SK-N-SH (cell line): ENCODE data around the gene COL23A1. TPM values are rescaled to one million over a fixed set of nuclear protein-coding genes. Genes with fewer than 3 reads are reported as not detected.

ENCODE experiments used
- CTCF ChIA-PET: fragments of 300-600, 350-600 bp; formaldehyde crosslinking; extraction: SDS; loops from one replicate; lab custom pipeline; 2021; lab: Yijun Ruan, JAX
- POLR2A ChIA-PET: fragments of 350-600 bp; sonication (Branson Sonifier 250); formaldehyde crosslinking; extraction: SDS; loops from one replicate; lab custom pipeline; 2020; ENCODE audit warnings: antibody characterized with exemption, inconsistent platforms; lab: Yijun Ruan, JAX
- DNase-seq: peaks from one replicate; pipeline ENCODE4 v3.0.0; 2012
- H2AFZ ChIP-seq: fragments of 200-600 bp; sonication (generic); 2 replicates; pipeline ENCODE4 v1.8.1; 2016; ENCODE audit warnings: antibody characterized with exemption, mild to moderate bottlenecking, low read depth
- H3F3A ChIP-seq: fragments of 200-600 bp; sonication (generic); replicated peaks from 2 replicates; pipeline ENCODE3; 2016; ENCODE audit warnings: antibody characterized with exemption, mild to moderate bottlenecking; ENCODE audit not compliant: insufficient read depth
- H3K27ac ChIP-seq, 2 experiments: fragments of 200-500 bp in 1 of 2; fragments of 200-600 bp in 1 of 2; sonication (Bioruptor generic) in 1 of 2; sonication (generic), shearing (Covaris generic) in 1 of 2; 2 replicates each; pipeline versions ENCODE4 v1.5.1 to v1.6.1; 2014 to 2016; ENCODE audit warnings: low read depth in 2 of 2, inconsistent platforms in 1 of 2, low read length in 1 of 2, mild to moderate bottlenecking in 1 of 2, mixed read lengths in 1 of 2
- H3K27me3 ChIP-seq: fragments of 200-600 bp; sonication (generic), shearing (Covaris generic); 2 replicates; pipeline ENCODE4 v1.6.1; 2016; ENCODE audit warnings: mixed run types; ENCODE audit not compliant: insufficient read depth
- H3K36me3 ChIP-seq, 2 experiments: fragments of 200-500 bp in 1 of 2; fragments of 200-600 bp in 1 of 2; sonication (Bioruptor generic) in 1 of 2; sonication (generic) in 1 of 2; replicated peaks in 1 of 2; 2 replicates each; pipeline versions ENCODE3 to v1.5.1; 2014 to 2016; ENCODE audit warnings: low read length in 1 of 2, mild to moderate bottlenecking in 1 of 2; ENCODE audit not compliant: insufficient read depth in 2 of 2, control insufficient read depth in 1 of 2
- H3K4me1 ChIP-seq, 2 experiments: fragments of 200-500 bp in 1 of 2; fragments of 200-600 bp in 1 of 2; sonication (Bioruptor generic) in 1 of 2; sonication (generic), shearing (Covaris generic) in 1 of 2; 2 replicates each; pipeline versions ENCODE4 v1.5.1 to v1.6.1; 2014 to 2016; ENCODE audit warnings: low read depth in 1 of 2, low read length in 1 of 2, mixed run types in 1 of 2; ENCODE audit not compliant: insufficient read depth in 2 of 2, control insufficient read depth in 1 of 2
- H3K4me2 ChIP-seq: fragments of 200-600 bp; sonication (generic), shearing (Covaris generic); 2 replicates; pipeline ENCODE4 v1.6.1; 2017; ENCODE audit warnings: mixed run types
- H3K4me3 ChIP-seq, 2 experiments: fragments of 200-500 bp in 1 of 2; fragments of 200-600 bp in 1 of 2; sonication (Bioruptor generic) in 1 of 2; sonication (generic), shearing (Covaris generic) in 1 of 2; 2 replicates each; pipeline versions ENCODE4 v1.5.1 to v1.8.1; 2014 to 2016; ENCODE audit warnings: low read depth in 2 of 2, inconsistent platforms in 1 of 2, low read length in 1 of 2, mild to moderate bottlenecking in 1 of 2, mixed read lengths in 1 of 2, moderate library complexity in 1 of 2
- H3K79me2 ChIP-seq: fragments of 200-600 bp; sonication (generic); 2 replicates; pipeline ENCODE4 v1.8.1; 2017; ENCODE audit warnings: mild to moderate bottlenecking; ENCODE audit not compliant: insufficient read depth
- H3K9ac ChIP-seq: fragments of 200-600 bp; sonication (generic); 2 replicates; pipeline ENCODE4 v1.6.1; 2017; ENCODE audit warnings: mixed run types
- H3K9me2 ChIP-seq: fragments of 200-600 bp; sonication (generic); 2 replicates; pipeline ENCODE4 v1.6.1; 2017; ENCODE audit warnings: mixed run types
- H3K9me3 ChIP-seq: fragments of 200-600 bp; sonication (generic); 2 replicates; pipeline ENCODE4 v1.6.1; 2017; ENCODE audit warnings: mixed run types, mild to moderate bottlenecking, moderate library complexity
- H4K20me1 ChIP-seq: fragments of 200-600 bp; sonication (generic); 2 replicates; pipeline ENCODE4 v1.6.1; 2017; ENCODE audit warnings: mild to moderate bottlenecking, mixed run types; ENCODE audit not compliant: insufficient read depth
- ELF1 ChIP-seq: IDR thresholded peaks from 2 replicates; pipeline ENCODE4 v1.4.0; 2012
- EP300 ChIP-seq, 2 experiments: IDR thresholded peaks; 2 replicates each; pipeline versions ENCODE4 v1.4.0 to v1.6.1; 2012; ENCODE audit warnings: borderline replicate concordance in 1 of 2, low read depth in 1 of 2, low read length in 1 of 2
- EZH2phosphoT487 ChIP-seq: fragments of 200-600 bp; sonication (generic); IDR thresholded peaks from 2 replicates; pipeline ENCODE4 v1.6.1; 2017; ENCODE audit warnings: low read depth, mixed run types, mild to moderate bottlenecking, antibody characterized with exemption, moderate library complexity, borderline replicate concordance
- FOXJ3 ChIP-seq: sonication (generic); formaldehyde crosslinking; IDR thresholded peaks from 2 replicates; pipeline ENCODE4 v1.5.1; 2020; ENCODE audit warnings: mild to moderate bottlenecking, missing genetic modification reagents
- GABPA ChIP-seq: IDR thresholded peaks from 2 replicates; pipeline ENCODE4 v1.4.0; 2012; ENCODE audit warnings: low read depth, mild to moderate bottlenecking
- JUND ChIP-seq: IDR thresholded peaks from 2 replicates; pipeline ENCODE4 v1.4.0; 2012
- MXI1 ChIP-seq: IDR thresholded peaks from 2 replicates; pipeline ENCODE4 v1.6.1; 2012; ENCODE audit warnings: mild to moderate bottlenecking, low read depth, low read length, improper control_type of control experiment
- NRF1 ChIP-seq: IDR thresholded peaks from 2 replicates; pipeline ENCODE4 v1.6.1; 2012; ENCODE audit warnings: low read depth, mild to moderate bottlenecking, low read length
- PBX3 ChIP-seq: IDR thresholded peaks from 2 replicates; pipeline ENCODE4; 2012
- RAD21 ChIP-seq: IDR thresholded peaks from 2 replicates; pipeline ENCODE4 v1.6.1; 2012; ENCODE audit warnings: mild to moderate bottlenecking, low read length
- RFX5 ChIP-seq: IDR thresholded peaks from 2 replicates; pipeline ENCODE4 v1.6.1; 2012; ENCODE audit warnings: mild to moderate bottlenecking, improper control_type of control experiment, low read length
- RXRA ChIP-seq: IDR thresholded peaks from 2 replicates; pipeline ENCODE4 v1.4.0; 2012; ENCODE audit warnings: low read depth, mild to moderate bottlenecking, borderline replicate concordance
- SIN3A ChIP-seq: IDR thresholded peaks from 2 replicates; pipeline ENCODE4 v1.6.1; 2012; ENCODE audit warnings: low read depth, mild to moderate bottlenecking, low read length, moderate library complexity, borderline replicate concordance
- SMC3 ChIP-seq: IDR thresholded peaks from 2 replicates; pipeline ENCODE4 v1.6.1; 2012; ENCODE audit warnings: low read depth, low read length, improper control_type of control experiment
- TAF1 ChIP-seq: IDR thresholded peaks from 2 replicates; pipeline ENCODE4 v1.6.1; 2012; ENCODE audit warnings: low read depth, mild to moderate bottlenecking, low read length, moderate library complexity, borderline replicate concordance
- TCF12 ChIP-seq: IDR thresholded peaks from 2 replicates; pipeline ENCODE4 v1.4.0; 2012
- TEAD4 ChIP-seq: IDR thresholded peaks from 2 replicates; pipeline ENCODE4 v1.4.0; 2012; ENCODE audit warnings: mild to moderate bottlenecking, borderline replicate concordance; ENCODE audit not compliant: insufficient read depth
- USF2 ChIP-seq: fragments of 150-350 bp; IDR thresholded peaks from 2 replicates; pipeline ENCODE4 v1.6.1; 2017; ENCODE audit warnings: antibody characterized with exemption, low read length, low read depth, borderline replicate concordance
- YY1 ChIP-seq: IDR thresholded peaks from 2 replicates; pipeline ENCODE4 v1.4.0; 2012; ENCODE audit warnings: low read depth, mild to moderate bottlenecking
- ZBTB33 ChIP-seq: IDR thresholded peaks from 2 replicates; pipeline ENCODE4 v1.4.0; 2012; ENCODE audit warnings: low read depth, borderline replicate concordance
- WGBS: methylation state at CpG from one replicate; pipeline ENCODE4 v1.1.6; 2017; ENCODE audit warnings: low lambda C conversion rate; 5-methylcytosine and 5-hydroxymethylcytosine counted together
- polyA plus RNA-seq, 3 experiments: library from polyadenylated mRNA; depleted of rRNA; stranded (reverse); fragments of >200 nt; gene quantifications; 2 replicates each; pipeline ENCODE4 v1.2.3, GENCODE V29; 2012
- TF ChIP-seq, protein P1 (sequence below): fragments of 150-350 bp; IDR thresholded peaks from 2 replicates; pipeline ENCODE4 v1.6.1; 2016; ENCODE audit warnings: mild to moderate bottlenecking, low read depth, low read length
- TF ChIP-seq, protein P2 (sequence below): IDR thresholded peaks from 2 replicates; pipeline ENCODE4 v1.6.1; 2012; ENCODE audit warnings: mild to moderate bottlenecking, low read depth, low read length, moderate library complexity

COL23A1 gene
- polyA plus RNA-seq, 1 of the 3 experiments (the other 2 are of a cell fraction) = 0.10 TPM

DNA sequence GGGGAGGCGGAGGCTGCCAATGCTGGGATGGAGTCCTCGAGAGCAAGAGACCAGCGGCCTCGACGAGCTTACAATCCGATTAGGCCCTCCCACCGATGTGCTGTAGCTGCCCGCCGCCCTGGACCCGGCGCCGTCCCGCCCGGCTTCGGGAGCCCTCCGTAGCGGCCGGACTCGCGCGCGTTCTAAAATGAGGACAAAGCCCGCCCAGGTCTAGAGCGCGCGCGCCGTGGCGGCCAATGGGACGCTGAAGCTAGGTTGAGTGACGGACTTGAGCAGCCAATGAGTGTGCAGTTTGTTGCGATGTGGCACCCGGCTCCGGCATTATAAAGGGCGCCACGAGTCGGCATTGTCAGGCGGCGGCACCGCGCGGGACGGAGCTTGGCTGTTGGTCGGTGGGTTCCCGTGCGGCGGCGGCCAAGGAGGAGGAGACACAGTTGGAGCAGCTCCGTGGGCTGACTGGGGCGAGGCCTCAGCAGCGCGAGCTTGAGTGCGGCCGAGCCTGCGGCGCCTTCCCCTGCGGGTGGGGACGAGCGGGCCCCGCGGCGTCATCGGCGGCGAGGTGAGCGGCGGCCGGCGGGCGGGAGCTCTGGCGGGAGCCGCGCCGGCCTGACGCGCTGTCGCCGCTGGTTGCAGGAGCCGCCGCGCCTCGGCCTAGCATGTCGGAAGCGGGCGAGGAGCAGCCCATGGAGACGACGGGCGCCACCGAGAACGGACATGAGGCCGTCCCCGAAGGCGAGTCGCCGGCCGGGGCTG is 385.8 kb downstream of the COL23A1 start, which contains the start of gene HNRNPAB:
HNRNPAB (plus strand) TSS at position 352 of the 753 bp plus-strand sequence; CDS start at position 657, 305 bp downstream.
- peak; percentile 99 for DNase-seq
- peaks cover 59% of the 10 kb centered on the region for H3K79me2 ChIP-seq
- ChIA-PET POLR2A (interaction anchor here (0.6 to 1.7 kb wide), 17 partner anchors 8 to 1690 kb away, joined by 3 to 12 read pairs (median 4); partner anchors contain the start of genes GMCL2, NHP2, PHYKPL and ZNF354C), CTCF (interaction anchor here (1.3 kb wide), 1 partner anchor 30 kb away, joined by 5 read pairs; no protein-coding TSS in a partner anchor)
- peaks cover 14 to 21% of the 10 kb centered on the region in 2 experiments for H3K4me1 ChIP-seq
- H3K9ac ChIP-seq = peak within 1 kb of the TSS; percentile 95
- peaks cover 3% of the 10 kb centered on the region for H3F3A ChIP-seq
- H3K9me3 ChIP-seq = no peaks in the 10 kb centered on the region
- H3K4me3 ChIP-seq = peak within 1 kb of the TSS; percentile 84 to 90
- no peaks in the 10 kb centered on the region for H3K9me2 ChIP-seq
- peaks cover 41% of the 10 kb centered on the region for H4K20me1 ChIP-seq
- peaks cover 34 to 36% of the 10 kb centered on the region in 2 experiments for H3K36me3 ChIP-seq
- H3K4me2 ChIP-seq = peak within 1 kb of the TSS; percentile 95
- no peaks in the 10 kb centered on the region for H3K27me3 ChIP-seq
- peak within 1 kb of the TSS; percentile 91; the same call in 1 of the 2 replicates for H2AFZ ChIP-seq
- 0% methylated on average over 22 of the region's 96 CpGs for WGBS
- H3K27ac ChIP-seq = peak within 1 kb of the TSS; percentile 70 to 76
- TF ChIP-seq RXRA (no peak), GABPA (peak; percentile 8; the same call in 1 of the 2 replicates), MXI1 (peak; percentile 97), TAF1 (peak; percentile 90), TCF12 (no peak), YY1 (peak; percentile 57; the same call in 1 of the 2 replicates), NRF1 (peak; percentile 17; the same call in 1 of the 2 replicates), TEAD4 (no peak), SMC3 (no peak), ELF1 (0 out of 2 replicates have a peak, but pooled peaks have one; percentile 19), USF2 (no peak), RAD21 (no peak), SIN3A (peak; percentile 84), PBX3 (peak; percentile 100), JUND (no peak), ZBTB33 (no peak), EP300 (IDR thresholded peaks at IDR 0.05; ENCODE audit: borderline replicate concordance in 1 of 2, low read depth in 1 of 2, low read length in 1 of 2) (no peak), RFX5 (no peak), EZH2phosphoT487 (no peak), FOXJ3 (CRISPR knock-in tag) (0 out of 2 replicates have a peak, but pooled peaks have one; percentile 23)
- TF ChIP-seq, protein P1, sequence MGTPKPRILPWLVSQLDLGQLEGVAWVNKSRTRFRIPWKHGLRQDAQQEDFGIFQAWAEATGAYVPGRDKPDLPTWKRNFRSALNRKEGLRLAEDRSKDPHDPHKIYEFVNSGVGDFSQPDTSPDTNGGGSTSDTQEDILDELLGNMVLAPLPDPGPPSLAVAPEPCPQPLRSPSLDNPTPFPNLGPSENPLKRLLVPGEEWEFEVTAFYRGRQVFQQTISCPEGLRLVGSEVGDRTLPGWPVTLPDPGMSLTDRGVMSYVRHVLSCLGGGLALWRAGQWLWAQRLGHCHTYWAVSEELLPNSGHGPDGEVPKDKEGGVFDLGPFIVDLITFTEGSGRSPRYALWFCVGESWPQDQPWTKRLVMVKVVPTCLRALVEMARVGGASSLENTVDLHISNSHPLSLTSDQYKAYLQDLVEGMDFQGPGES = peak; percentile 84
- TF ChIP-seq, protein P2, sequence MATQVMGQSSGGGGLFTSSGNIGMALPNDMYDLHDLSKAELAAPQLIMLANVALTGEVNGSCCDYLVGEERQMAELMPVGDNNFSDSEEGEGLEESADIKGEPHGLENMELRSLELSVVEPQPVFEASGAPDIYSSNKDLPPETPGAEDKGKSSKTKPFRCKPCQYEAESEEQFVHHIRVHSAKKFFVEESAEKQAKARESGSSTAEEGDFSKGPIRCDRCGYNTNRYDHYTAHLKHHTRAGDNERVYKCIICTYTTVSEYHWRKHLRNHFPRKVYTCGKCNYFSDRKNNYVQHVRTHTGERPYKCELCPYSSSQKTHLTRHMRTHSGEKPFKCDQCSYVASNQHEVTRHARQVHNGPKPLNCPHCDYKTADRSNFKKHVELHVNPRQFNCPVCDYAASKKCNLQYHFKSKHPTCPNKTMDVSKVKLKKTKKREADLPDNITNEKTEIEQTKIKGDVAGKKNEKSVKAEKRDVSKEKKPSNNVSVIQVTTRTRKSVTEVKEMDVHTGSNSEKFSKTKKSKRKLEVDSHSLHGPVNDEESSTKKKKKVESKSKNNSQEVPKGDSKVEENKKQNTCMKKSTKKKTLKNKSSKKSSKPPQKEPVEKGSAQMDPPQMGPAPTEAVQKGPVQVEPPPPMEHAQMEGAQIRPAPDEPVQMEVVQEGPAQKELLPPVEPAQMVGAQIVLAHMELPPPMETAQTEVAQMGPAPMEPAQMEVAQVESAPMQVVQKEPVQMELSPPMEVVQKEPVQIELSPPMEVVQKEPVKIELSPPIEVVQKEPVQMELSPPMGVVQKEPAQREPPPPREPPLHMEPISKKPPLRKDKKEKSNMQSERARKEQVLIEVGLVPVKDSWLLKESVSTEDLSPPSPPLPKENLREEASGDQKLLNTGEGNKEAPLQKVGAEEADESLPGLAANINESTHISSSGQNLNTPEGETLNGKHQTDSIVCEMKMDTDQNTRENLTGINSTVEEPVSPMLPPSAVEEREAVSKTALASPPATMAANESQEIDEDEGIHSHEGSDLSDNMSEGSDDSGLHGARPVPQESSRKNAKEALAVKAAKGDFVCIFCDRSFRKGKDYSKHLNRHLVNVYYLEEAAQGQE = peak; percentile 30; the same call in 1 of the 2 replicates
